GM12891 (cell line): ENCODE data around the gene CHCHD6.

Experiments used
- POLR2A ChIP-seq: IDR thresholded peaks from 2 replicates; pipeline ENCODE4 v1.6.1; 2011; ENCODE audit warnings: low read depth, low read length, control low read depth
- TAF1 ChIP-seq: IDR thresholded peaks from 2 replicates; pipeline ENCODE4 v1.6.1; 2011; ENCODE audit warnings: low read depth, low read length, control low read depth

DNA sequence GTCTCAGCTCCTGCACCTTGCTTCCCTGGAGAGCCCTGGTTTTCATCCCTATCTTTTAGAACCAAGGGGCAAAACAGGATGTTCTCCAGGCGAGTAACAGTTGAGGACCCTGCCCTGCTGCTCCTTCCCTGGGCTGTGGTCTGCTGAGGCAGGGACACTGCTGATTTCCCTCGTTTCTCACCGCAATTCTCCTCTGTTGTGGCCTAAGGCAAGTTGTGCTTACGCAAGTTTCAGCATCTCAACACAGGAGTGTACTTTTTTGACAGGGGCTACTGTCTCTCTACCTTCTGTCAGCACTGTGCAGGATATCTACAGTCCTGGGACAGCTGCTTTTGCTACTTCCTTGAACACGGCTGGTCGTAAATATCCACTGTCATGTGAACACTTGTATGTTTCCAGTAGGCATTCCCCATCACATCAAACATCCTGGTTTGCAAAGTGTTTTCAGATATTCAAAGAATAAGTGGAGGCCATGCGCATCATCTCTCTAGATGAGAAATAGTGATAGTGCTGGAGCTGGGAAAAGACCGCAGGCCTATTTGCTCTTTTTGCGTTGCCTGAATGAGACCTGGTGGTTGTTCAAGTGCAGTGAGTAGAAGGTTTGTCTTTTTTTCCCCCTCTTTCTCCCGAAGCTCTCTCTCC, 168.8 kb downstream of the CHCHD6 start:
- TF ChIP-seq POLR2A (no peak), TAF1 (no peak)
